HG02885 (cell line): ENCODE data around the gene RASSF9.

Source experiments
- ATAC-seq: cut with Tn5 transposase; IDR thresholded peaks from one replicate; pipeline ENCODE4 v1.9.1; 2021; ENCODE audit warnings: mild to moderate bottlenecking; ENCODE audit not compliant: unreplicated experiment, poor library complexity

RASSF9 gene

GRCh38 chr12:85759091-85759490 lies 77.1 kb downstream of the RASSF9 start:
- ATAC-seq: no peak

- ATAC-seq: no peak
Measured at GRCh38 chr12:85755760-85756159, 80.4 kb downstream of the RASSF9 start.
